Measurements from ENCODE around the gene ZNF536. TPM values are rescaled to one million over a fixed set of nuclear protein-coding genes. Genes with fewer than 3 reads are reported as not detected.

The ZNF536 gene
- total RNA-seq, 4 donors from 2014 or later = 4.3 to 7.6 (median 5.5) TPM

DNA sequence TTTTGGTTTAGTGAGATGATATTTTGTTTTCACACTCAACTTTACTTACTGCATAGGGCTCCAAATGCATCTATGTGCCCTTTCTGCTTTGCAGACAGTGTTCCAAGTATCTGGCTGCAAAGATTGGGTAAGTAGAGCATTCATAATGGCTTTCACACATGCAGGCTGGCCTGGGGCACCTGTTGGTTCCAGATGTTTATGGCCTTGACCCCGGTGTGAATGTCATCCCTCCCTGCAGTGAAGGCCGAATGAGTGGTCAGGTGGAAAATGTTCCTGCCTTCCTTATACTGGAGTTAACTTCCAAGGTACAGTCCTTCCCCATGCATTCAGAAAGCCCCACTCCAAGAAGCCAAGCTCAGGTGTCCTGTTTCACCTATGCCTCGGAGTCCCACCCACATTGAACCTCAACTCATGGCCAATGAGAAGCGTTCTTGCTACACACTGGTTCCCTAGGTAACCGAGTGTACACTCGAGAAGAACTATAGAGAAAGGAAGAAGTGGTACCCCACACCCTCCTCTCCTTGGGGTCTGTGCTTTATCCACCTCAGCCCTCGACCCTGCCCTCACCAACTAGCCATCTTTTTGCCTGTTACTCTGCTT is 23.0 kb upstream of the ZNF536 start:
- Histone ChIP-seq H3K9me3 (no peaks in the 10 kb centered on the region), H3K27ac (no peak overlapping the region), H3K36me3 (no peaks in the 10 kb centered on the region), H3K27me3 (peaks cover 15% of the 10 kb centered on the region), H3K4me1 (no peaks in the 10 kb centered on the region), H3K4me3 (no peak overlapping the region)
- no peak for ATAC-seq
- whole genome bisulfite sequencing, 2 donors (ENCODE audit: low coverage in 1 of 2) = 51% methylated on average over 5 of the region's 7 CpGs; no CpG with 5 or more reads in 1 of the 2 donors
- TF ChIP-seq, protein P1, sequence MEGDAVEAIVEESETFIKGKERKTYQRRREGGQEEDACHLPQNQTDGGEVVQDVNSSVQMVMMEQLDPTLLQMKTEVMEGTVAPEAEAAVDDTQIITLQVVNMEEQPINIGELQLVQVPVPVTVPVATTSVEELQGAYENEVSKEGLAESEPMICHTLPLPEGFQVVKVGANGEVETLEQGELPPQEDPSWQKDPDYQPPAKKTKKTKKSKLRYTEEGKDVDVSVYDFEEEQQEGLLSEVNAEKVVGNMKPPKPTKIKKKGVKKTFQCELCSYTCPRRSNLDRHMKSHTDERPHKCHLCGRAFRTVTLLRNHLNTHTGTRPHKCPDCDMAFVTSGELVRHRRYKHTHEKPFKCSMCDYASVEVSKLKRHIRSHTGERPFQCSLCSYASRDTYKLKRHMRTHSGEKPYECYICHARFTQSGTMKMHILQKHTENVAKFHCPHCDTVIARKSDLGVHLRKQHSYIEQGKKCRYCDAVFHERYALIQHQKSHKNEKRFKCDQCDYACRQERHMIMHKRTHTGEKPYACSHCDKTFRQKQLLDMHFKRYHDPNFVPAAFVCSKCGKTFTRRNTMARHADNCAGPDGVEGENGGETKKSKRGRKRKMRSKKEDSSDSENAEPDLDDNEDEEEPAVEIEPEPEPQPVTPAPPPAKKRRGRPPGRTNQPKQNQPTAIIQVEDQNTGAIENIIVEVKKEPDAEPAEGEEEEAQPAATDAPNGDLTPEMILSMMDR (IDR thresholded peaks at IDR 0.05) = no peak
- TF ChIP-seq EP300 (IDR thresholded peaks at IDR 0.05) (no peak), POLR2A (IDR thresholded peaks at IDR 0.05) (no peak), POLR2AphosphoS5 (IDR thresholded peaks at IDR 0.05) (no peak)

DNA sequence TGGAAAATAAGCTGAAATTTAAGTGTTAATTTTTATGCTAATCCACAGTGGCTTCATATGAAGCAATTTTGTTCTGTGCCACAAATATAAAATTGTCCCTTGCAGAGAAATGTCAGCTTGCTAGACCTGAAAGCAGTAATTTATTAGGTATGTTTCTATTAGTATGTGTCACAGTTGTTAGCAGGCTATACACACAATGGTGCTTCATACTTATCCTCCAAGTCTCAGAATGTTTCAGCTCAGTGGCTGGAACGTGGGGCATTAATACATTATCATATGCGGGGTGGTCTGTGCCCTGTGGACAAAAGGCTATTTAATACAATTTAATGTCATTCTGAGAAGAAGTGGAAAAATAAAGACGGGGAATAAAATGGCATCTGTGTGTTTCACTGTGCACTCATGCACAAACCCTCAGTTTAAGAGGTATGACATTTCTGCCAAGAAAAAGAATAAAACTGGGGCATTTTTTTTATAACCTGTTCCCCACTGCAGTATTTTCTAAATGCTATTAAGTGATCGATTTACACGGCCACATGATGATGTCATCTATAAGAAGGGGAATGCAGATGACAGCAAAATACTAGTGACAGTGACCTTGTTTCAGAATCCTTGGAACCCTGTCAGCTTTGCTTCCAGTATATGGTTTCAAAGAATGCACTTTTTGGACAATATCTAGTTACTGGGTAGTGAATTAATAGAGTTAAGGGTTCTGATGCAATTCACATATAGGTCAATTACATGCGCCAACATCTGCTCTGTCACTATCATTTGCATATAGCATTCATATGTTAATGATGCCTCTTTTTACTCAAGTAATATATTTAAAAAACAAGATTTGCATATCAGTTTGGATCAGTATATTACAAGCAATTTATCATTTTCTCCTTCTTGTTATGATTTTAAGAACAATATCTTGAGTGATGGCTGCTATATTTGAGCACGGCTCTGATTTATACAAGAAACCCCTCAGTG is 21.2 kb upstream of the ZNF536 start:
- no peaks in the 10 kb centered on the region for H3K36me3 ChIP-seq
- WGBS, 2 donors (ENCODE audit: low coverage in 1 of 2) = 55 to 69% methylated on average over 7 of the region's 7 CpGs
- no peak for TF ChIP-seq POLR2AphosphoS5 (IDR thresholded peaks at IDR 0.05)
- no peak for TF ChIP-seq POLR2A (IDR thresholded peaks at IDR 0.05)
- no peak for ATAC-seq
- no peak overlapping the region for H3K4me3 ChIP-seq
- H3K4me1 ChIP-seq = no peaks in the 10 kb centered on the region
- no peaks in the 10 kb centered on the region for H3K9me3 ChIP-seq
- H3K27ac ChIP-seq = no peak overlapping the region
- peaks cover 20% of the 10 kb centered on the region for H3K27me3 ChIP-seq

DNA sequence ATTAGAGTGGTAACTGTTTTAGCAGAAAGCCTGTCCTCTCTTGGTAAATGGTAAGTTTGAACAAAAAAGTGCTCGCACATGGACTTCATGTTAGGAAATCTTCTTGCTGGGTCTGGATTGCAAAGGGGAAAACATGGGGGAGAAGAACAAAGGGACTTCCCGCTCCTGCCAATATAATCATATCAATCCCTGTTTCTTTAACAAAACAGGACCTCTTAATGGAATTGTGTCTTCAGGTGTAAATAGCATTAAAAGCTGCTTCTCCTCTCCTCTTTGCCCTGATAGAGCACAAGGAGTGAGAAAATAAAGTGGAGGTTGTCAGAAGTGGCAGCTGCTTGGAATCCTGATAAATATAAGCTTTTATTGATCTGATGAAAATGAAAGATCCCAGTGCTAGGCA is 20.4 kb upstream of the ZNF536 start:
- no peak for ATAC-seq
- peaks cover 20% of the 10 kb centered on the region for H3K27me3 ChIP-seq
- no peaks in the 10 kb centered on the region for H3K36me3 ChIP-seq
- no peaks in the 10 kb centered on the region for H3K9me3 ChIP-seq
- no peak overlapping the region for H3K27ac ChIP-seq
- H3K4me3 ChIP-seq = no peak overlapping the region
- WGBS, 2 donors (ENCODE audit: low coverage in 1 of 2) = 68 to 69% methylated on average over 2 of the region's 2 CpGs
- no peaks in the 10 kb centered on the region for H3K4me1 ChIP-seq
- TF ChIP-seq POLR2AphosphoS5 (IDR thresholded peaks at IDR 0.05) (no peak), POLR2A (IDR thresholded peaks at IDR 0.05) (no peak), EP300 (IDR thresholded peaks at IDR 0.05) (no peak)
- TF ChIP-seq, protein P1 (IDR thresholded peaks at IDR 0.05) = no peak

DNA sequence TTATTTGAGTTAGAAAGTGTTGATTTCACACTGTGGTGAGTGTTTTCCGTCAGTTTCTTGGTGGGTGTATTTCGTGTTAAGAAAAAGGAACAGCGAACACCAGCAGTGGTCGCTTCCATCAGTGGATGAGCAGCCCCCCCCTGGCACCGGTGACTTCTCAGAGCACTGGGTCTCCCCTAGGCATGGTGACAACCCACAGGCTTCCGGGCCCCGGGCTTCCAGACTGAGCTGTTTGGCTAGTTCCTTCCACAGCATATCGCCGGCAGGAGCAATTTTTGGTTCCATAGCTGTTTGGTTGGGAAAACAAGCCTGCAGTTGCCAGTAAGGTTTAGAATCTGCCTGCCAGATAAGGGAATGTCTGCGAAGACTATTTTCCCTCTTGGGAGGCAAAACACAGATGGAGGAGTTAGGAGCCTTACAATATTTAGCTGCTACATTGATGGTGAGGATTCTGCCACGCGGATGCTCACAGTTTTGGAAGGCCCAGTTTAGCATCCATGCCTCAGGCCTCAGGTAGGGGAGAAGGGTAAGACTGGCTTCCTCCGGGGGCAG is 18.7 kb upstream of the ZNF536 start:
- no peak overlapping the region for H3K27ac ChIP-seq

DNA sequence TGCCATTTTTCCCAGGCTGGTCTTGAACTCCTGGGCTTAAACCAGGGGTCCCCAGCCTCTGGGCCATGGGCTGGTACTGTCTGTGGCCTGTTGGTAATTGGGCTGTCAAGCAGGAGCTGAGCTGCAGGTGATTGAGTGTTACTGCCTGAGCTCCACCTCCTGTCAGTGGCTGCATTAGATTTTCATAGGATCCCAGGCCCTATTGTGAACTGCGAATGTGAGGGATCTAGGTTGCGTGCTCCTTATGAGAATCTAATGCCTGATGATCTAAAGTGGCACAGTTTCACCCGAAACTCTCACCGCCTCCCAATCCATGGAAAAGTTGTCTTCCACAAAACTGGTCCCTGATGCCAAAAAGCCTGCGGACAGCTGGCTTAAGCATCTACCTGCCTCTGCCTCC is 16.6 kb upstream of the ZNF536 start:
- Histone ChIP-seq H3K4me3 (no peak overlapping the region), H3K36me3 (no peaks in the 10 kb centered on the region), H3K9me3 (no peaks in the 10 kb centered on the region), H3K4me1 (no peaks in the 10 kb centered on the region), H3K27me3 (peaks cover 19% of the 10 kb centered on the region), H3K27ac (no peak overlapping the region)
- no peak for TF ChIP-seq EP300 (IDR thresholded peaks at IDR 0.05)
- TF ChIP-seq POLR2A (IDR thresholded peaks at IDR 0.05) = no peak
- TF ChIP-seq POLR2AphosphoS5 (IDR thresholded peaks at IDR 0.05) = no peak
- TF ChIP-seq, protein P1 (IDR thresholded peaks at IDR 0.05) = no peak
- 62% methylated on average over 3 of the region's 5 CpGs; no CpG with 5 or more reads in 1 of the 2 donors for whole genome bisulfite sequencing, 2 donors (ENCODE audit: low coverage in 1 of 2)
- no peak for ATAC-seq

More for the DNA sequence above, 18.7 kb upstream of the ZNF536 start:
- Histone ChIP-seq H3K27me3 (peaks cover 20% of the 10 kb centered on the region), H3K4me1 (no peaks in the 10 kb centered on the region), H3K9me3 (no peaks in the 10 kb centered on the region), H3K4me3 (no peak overlapping the region), H3K36me3 (no peaks in the 10 kb centered on the region)
- no peak for ATAC-seq
- TF ChIP-seq EP300 (IDR thresholded peaks at IDR 0.05) = no peak
- no peak for TF ChIP-seq POLR2AphosphoS5 (IDR thresholded peaks at IDR 0.05)
- no peak for TF ChIP-seq POLR2A (IDR thresholded peaks at IDR 0.05)
- TF ChIP-seq, protein P1 (IDR thresholded peaks at IDR 0.05) = no peak
- 87 to 96% methylated on average over 3 to 5 of the region's 13 CpGs for WGBS, 2 donors (ENCODE audit: low coverage in 1 of 2)
